Loucy (cell line): ENCODE measurements around the gene ROBO1.

Source experiments
- CTCF ChIP-seq: fragments of 200-600 bp; sonication (generic); conservative IDR thresholded peaks from 2 replicates; pipeline ENCODE4 v1.5.1; 2014; ENCODE audit warnings: mild to moderate bottlenecking, antibody characterized with exemption, low read length
- EZH2phosphoT487 ChIP-seq: fragments of 200-600 bp; IDR thresholded peaks from 2 replicates; pipeline ENCODE4 v1.6.1; 2018; ENCODE audit warnings: antibody characterized with exemption, mild to moderate bottlenecking, moderate library complexity, borderline replicate concordance

DNA sequence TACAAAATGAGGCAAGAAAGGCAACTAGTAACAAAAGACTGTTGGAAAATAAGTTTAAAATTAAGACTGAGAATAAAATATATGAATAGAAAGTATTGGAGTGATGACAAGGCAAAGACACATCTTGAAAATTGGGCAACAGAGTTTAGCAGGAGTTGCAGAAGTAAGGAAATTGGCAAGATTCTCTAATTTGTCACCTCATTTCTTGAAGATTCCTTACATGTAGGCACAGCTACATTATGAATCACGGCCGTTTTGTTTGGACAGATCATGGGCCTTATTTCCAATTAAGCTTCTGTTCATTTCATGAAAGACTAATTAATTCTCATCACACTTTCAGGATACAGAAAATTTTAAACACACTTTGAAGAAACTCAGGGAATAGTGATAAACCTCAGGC, 170.1 kb downstream of the ROBO1 start:
- no peak for TF ChIP-seq CTCF
- TF ChIP-seq EZH2phosphoT487, result no peak
